Hepatocyte (in vitro differentiated cells): Measurements from ENCODE around the gene BBX. TPM values are rescaled to one million over a fixed set of nuclear protein-coding genes. Genes with fewer than 3 reads are reported as not detected.

Experiments
- DNase-seq: peaks from one replicate; pipeline ENCODE4 v3.0.0-alpha.2; 2016; ENCODE audit warnings: low spot score
- H2AFZ ChIP-seq: fragments of 200-600 bp; sonication (generic); 2 replicates; pipeline ENCODE4 v1.6.0; 2016; ENCODE audit warnings: antibody characterized with exemption, mild to moderate bottlenecking
- H3K27ac ChIP-seq: fragments of 200-600 bp; sonication (generic); 2 replicates; pipeline ENCODE4 v1.5.1; 2016; ENCODE audit warnings: mild to moderate bottlenecking
- H3K27me3 ChIP-seq: fragments of 200-600 bp; sonication (generic); 2 replicates; pipeline ENCODE4 v1.6.1; 2016
- H3K36me3 ChIP-seq: fragments of 200-600 bp; sonication (generic); replicated peaks from 2 replicates; pipeline ENCODE4 v1.5.1; 2016; ENCODE audit warnings: low read depth; ENCODE audit not compliant: insufficient read depth
- H3K4me1 ChIP-seq: fragments of 200-600 bp; sonication (generic); 2 replicates; pipeline ENCODE4 v1.5.1; 2016; ENCODE audit warnings: mild to moderate bottlenecking, moderate library complexity; ENCODE audit not compliant: insufficient read depth
- H3K4me2 ChIP-seq: fragments of 200-600 bp; sonication (generic); 2 replicates; pipeline ENCODE4 v1.6.0; 2016
- H3K4me3 ChIP-seq: fragments of 200-600 bp; sonication (generic); 2 replicates; pipeline ENCODE4 v1.5.1; 2016; ENCODE audit warnings: mild to moderate bottlenecking
- H3K79me2 ChIP-seq: fragments of 200-600 bp; sonication (generic); 2 replicates; pipeline ENCODE4 v1.6.0; 2017; ENCODE audit warnings: mild to moderate bottlenecking
- H3K9me2 ChIP-seq: fragments of 200-600 bp; sonication (generic); replicated peaks from 2 replicates; pipeline ENCODE4 v1.6.0; 2017; ENCODE audit warnings: mild to moderate bottlenecking; ENCODE audit not compliant: insufficient read depth
- H3K9me3 ChIP-seq: fragments of 200-600 bp; sonication (generic); 2 replicates; pipeline ENCODE4 v1.5.1; 2016; ENCODE audit warnings: low read depth, mild to moderate bottlenecking
- H4K20me1 ChIP-seq: fragments of 200-600 bp; sonication (generic); 2 replicates; pipeline ENCODE4 v1.6.0; 2016; ENCODE audit warnings: mild to moderate bottlenecking; ENCODE audit not compliant: insufficient read depth, poor library complexity, severe bottlenecking
- EZH2 ChIP-seq: fragments of 200-600 bp; sonication (generic); IDR thresholded peaks from 2 replicates; pipeline ENCODE4 v1.6.1; 2016; ENCODE audit warnings: antibody characterized with exemption, mild to moderate bottlenecking, borderline replicate concordance
- EZH2phosphoT487 ChIP-seq: fragments of 200-600 bp; sonication (generic); IDR thresholded peaks from one replicate; pipeline ENCODE4 v1.6.1; 2018; ENCODE audit warnings: antibody characterized with exemption, mild to moderate bottlenecking, low read depth, moderate library complexity; ENCODE audit not compliant: unreplicated experiment, severe bottlenecking
- WGBS: methylation state at CpG from one replicate; pipeline ENCODE4 v1.1.6; 2016; ENCODE audit warnings: low lambda C conversion rate; ENCODE audit errors: missing lambda C conversion rate; 5-methylcytosine and 5-hydroxymethylcytosine counted together
- polyA plus RNA-seq: library from polyadenylated mRNA; unstranded; fragments of >200 nt; fragmentation: Nextera tagmentation; extraction: Ambion mirVana; gene quantifications from 2 replicates; pipeline ENCODE4 v1.2.1, GENCODE V29; 2016
- total RNA-seq: library from RNA; depleted of rRNA; stranded (reverse); fragments of >200 nt; gene quantifications from 2 replicates; pipeline ENCODE4 v1.2.3, GENCODE V29; 2014
- TF ChIP-seq, protein P1 (sequence below): fragments of 200-600 bp; sonication (generic); IDR thresholded peaks from 2 replicates; pipeline ENCODE4 v1.5.1; 2016; ENCODE audit warnings: antibody characterized with exemption, mild to moderate bottlenecking; ENCODE audit not compliant: poor library complexity

The BBX gene
- total and polyA plus RNA-seq, 2 experiments from 2014 or later: 63.7 to 75.2 TPM

GRCh38 chr3:107555359-107555758 lies 32.6 kb downstream of the BBX start:
- H3K4me3 ChIP-seq: no peak overlapping the region
- TF ChIP-seq, protein P1, sequence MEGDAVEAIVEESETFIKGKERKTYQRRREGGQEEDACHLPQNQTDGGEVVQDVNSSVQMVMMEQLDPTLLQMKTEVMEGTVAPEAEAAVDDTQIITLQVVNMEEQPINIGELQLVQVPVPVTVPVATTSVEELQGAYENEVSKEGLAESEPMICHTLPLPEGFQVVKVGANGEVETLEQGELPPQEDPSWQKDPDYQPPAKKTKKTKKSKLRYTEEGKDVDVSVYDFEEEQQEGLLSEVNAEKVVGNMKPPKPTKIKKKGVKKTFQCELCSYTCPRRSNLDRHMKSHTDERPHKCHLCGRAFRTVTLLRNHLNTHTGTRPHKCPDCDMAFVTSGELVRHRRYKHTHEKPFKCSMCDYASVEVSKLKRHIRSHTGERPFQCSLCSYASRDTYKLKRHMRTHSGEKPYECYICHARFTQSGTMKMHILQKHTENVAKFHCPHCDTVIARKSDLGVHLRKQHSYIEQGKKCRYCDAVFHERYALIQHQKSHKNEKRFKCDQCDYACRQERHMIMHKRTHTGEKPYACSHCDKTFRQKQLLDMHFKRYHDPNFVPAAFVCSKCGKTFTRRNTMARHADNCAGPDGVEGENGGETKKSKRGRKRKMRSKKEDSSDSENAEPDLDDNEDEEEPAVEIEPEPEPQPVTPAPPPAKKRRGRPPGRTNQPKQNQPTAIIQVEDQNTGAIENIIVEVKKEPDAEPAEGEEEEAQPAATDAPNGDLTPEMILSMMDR: no peak
- TF ChIP-seq EZH2phosphoT487 (no peak), EZH2 (no peak)
- no peaks in the 10 kb centered on the region for H3K4me1 ChIP-seq
- no peaks in the 10 kb centered on the region for H3K36me3 ChIP-seq
- no peaks in the 10 kb centered on the region for H3K9me2 ChIP-seq
- no peak overlapping the region for H3K27ac ChIP-seq
- H4K20me1 ChIP-seq: no peaks in the 10 kb centered on the region
- no peak overlapping the region for H2AFZ ChIP-seq
- H3K9me3 ChIP-seq: no peaks in the 10 kb centered on the region
- no peaks in the 10 kb centered on the region for H3K27me3 ChIP-seq
- no peak for DNase-seq
- peaks cover 38% of the 10 kb centered on the region for H3K79me2 ChIP-seq
- H3K4me2 ChIP-seq: no peak overlapping the region
- 91% methylated on average over 3 of the region's 3 CpGs for WGBS

DNA sequence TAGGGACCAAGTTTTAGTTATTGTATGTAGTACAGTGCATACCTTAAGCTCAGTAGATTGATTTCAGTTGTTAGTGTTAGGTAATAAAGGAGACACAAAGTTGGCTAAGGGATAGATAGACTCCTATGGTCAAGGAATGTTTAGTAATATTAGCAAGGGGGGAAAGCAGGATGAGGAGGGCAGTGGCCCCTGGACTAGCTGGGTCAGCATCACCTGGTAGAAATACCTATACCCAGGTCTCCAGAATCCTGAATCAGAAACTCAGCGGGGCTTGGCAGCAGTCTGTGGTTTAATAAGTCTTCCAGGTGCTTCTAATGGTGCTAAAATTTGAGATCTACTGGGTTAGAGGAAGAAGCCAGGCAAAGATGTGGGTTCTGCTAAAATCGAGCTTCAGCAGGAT lies 35.0 kb downstream of the BBX start:
- H3K36me3 ChIP-seq: no peaks in the 10 kb centered on the region
- no peaks in the 10 kb centered on the region for H3K9me3 ChIP-seq
- no peak overlapping the region for H3K4me3 ChIP-seq
- no peak overlapping the region for H3K27ac ChIP-seq
- H2AFZ ChIP-seq: no peak overlapping the region
- H3K79me2 ChIP-seq: peaks cover 31% of the 10 kb centered on the region
- DNase-seq: no peak
- H3K4me1 ChIP-seq: no peaks in the 10 kb centered on the region
- H4K20me1 ChIP-seq: peaks cover 3% of the 10 kb centered on the region
- H3K4me2 ChIP-seq: no peak overlapping the region
- H3K9me2 ChIP-seq: no peaks in the 10 kb centered on the region
- no peaks in the 10 kb centered on the region for H3K27me3 ChIP-seq
- 93% methylated on average over 2 of the region's 2 CpGs for WGBS
- TF ChIP-seq EZH2phosphoT487 (no peak), EZH2 (no peak)
- TF ChIP-seq, protein P1: no peak

- 85% methylated on average over 1 of the region's 1 CpG for WGBS
These were observed 37.4 kb downstream of the BBX start for GRCh38 chr3:107560166-107560565.

More at GRCh38 chr3:107560166-107560565, 37.4 kb downstream of the BBX start:
- no peaks in the 10 kb centered on the region for H3K27me3 ChIP-seq
- no peaks in the 10 kb centered on the region for H3K4me1 ChIP-seq
- no peaks in the 10 kb centered on the region for H3K9me2 ChIP-seq
- TF ChIP-seq EZH2: no peak
- TF ChIP-seq EZH2phosphoT487: no peak
- TF ChIP-seq, protein P1: no peak
- H3K4me2 ChIP-seq: no peak overlapping the region
- H3K9me3 ChIP-seq: no peaks in the 10 kb centered on the region
- H3K27ac ChIP-seq: no peak overlapping the region
- peaks cover 3% of the 10 kb centered on the region for H4K20me1 ChIP-seq
- H3K4me3 ChIP-seq: no peak overlapping the region
- peaks cover 30% of the 10 kb centered on the region for H3K79me2 ChIP-seq
- no peak overlapping the region for H2AFZ ChIP-seq
- no peaks in the 10 kb centered on the region for H3K36me3 ChIP-seq
- no peak for DNase-seq
